Smooth muscle cell (in vitro differentiated cells): ENCODE measurements around the gene IL5RA. TPM values are rescaled to one million over a fixed set of nuclear protein-coding genes. Genes with fewer than 3 reads are reported as not detected.

Experiments
- DNase-seq: peaks from one replicate; lab custom pipeline; 2025; ENCODE audit not compliant: unreplicated experiment; lab: John Stamatoyannopoulos, UW
- H2AFZ ChIP-seq: fragments of 200-600 bp; sonication (generic); 2 replicates; pipeline ENCODE4 v1.6.0; 2016; ENCODE audit warnings: antibody characterized with exemption, low read depth, mild to moderate bottlenecking
- H3F3A ChIP-seq: fragments of 200-600 bp; sonication (generic); 2 replicates; pipeline ENCODE4 v1.6.0; 2017; ENCODE audit warnings: antibody characterized with exemption, low read depth
- H3K27ac ChIP-seq: fragments of 200-600 bp; sonication (generic); 2 replicates; pipeline ENCODE4 v1.5.1; 2016; ENCODE audit warnings: low read depth, mild to moderate bottlenecking
- H3K27me3 ChIP-seq: fragments of 200-600 bp; sonication (generic); 2 replicates; pipeline ENCODE4 v1.6.1; 2016; ENCODE audit warnings: low read depth, mild to moderate bottlenecking
- H3K36me3 ChIP-seq: fragments of 200-600 bp; sonication (generic); 2 replicates; pipeline ENCODE4 v1.5.1; 2016; ENCODE audit warnings: low read depth
- H3K4me1 ChIP-seq: fragments of 200-600 bp; sonication (generic); 2 replicates; pipeline ENCODE4 v1.5.1; 2016; ENCODE audit warnings: low read depth
- H3K4me2 ChIP-seq: fragments of 200-600 bp; sonication (generic); 2 replicates; pipeline ENCODE4 v1.6.0; 2016; ENCODE audit warnings: mild to moderate bottlenecking
- H3K4me3 ChIP-seq: fragments of 200-600 bp; sonication (generic); 2 replicates; pipeline ENCODE4 v1.5.1; 2016; ENCODE audit warnings: mild to moderate bottlenecking
- H3K79me2 ChIP-seq: fragments of 200-600 bp; sonication (generic); 2 replicates; pipeline ENCODE4 v1.6.0; 2016; ENCODE audit warnings: low read depth, mild to moderate bottlenecking
- H3K9ac ChIP-seq: fragments of 200-600 bp; sonication (generic); 2 replicates; pipeline ENCODE4 v1.6.0; 2016; ENCODE audit warnings: low read depth
- H3K9me3 ChIP-seq: fragments of 200-600 bp; sonication (generic); replicated peaks from 2 replicates; pipeline ENCODE4 v1.5.1; 2016; ENCODE audit warnings: low read depth
- H4K20me1 ChIP-seq: fragments of 200-600 bp; sonication (generic); 2 replicates; pipeline ENCODE4 v1.6.0; 2016; ENCODE audit warnings: low read depth
- WGBS: methylation state at CpG from one replicate; pipeline ENCODE4 v1.1.7; 2016; ENCODE audit warnings: low lambda C conversion rate; 5-methylcytosine and 5-hydroxymethylcytosine counted together
- polyA plus RNA-seq: library from polyadenylated mRNA; unstranded; fragments of >200 nt; fragmentation: Nextera tagmentation; extraction: Ambion mirVana; gene quantifications from 2 replicates; pipeline ENCODE4 v1.2.1, GENCODE V29; 2016
- total RNA-seq: library from RNA; depleted of rRNA; stranded (reverse); fragments of >200 nt; gene quantifications from 2 replicates; pipeline ENCODE4 v1.2.3, GENCODE V29; 2014
- TF ChIP-seq, protein P1 (sequence below): fragments of 200-600 bp; sonication (generic); IDR thresholded peaks from 2 replicates; pipeline ENCODE4 v1.5.1; 2017; ENCODE audit warnings: borderline replicate concordance, mild to moderate bottlenecking, antibody characterized with exemption; ENCODE audit not compliant: insufficient read depth, poor library complexity, severe bottlenecking

The IL5RA gene
- total and polyA plus RNA-seq, 2 experiments from 2014 or later, result 0.14 TPM; not detected in 1

DNA sequence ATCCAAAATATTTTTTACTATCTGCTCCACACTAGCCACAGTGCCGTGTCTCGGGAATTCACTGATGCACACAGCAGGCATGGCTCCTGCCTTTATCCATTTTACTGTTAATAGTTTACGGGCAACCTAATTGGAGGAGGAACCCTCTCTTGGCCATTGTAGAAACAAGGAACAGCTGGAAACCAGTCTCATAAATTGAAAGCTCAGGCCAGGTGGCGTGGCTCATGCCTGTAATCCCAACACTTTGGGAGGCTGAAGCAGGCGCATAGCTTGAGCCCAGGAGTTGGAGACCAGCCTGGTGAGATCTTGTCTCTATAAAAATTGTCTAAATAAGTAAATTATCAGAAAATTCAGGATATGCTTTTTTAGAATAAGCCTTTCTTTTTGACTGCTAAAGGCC lies 39.0 kb downstream of the IL5RA start:
- 83% methylated on average over 5 of the region's 5 CpGs for WGBS
- TF ChIP-seq, protein P1, sequence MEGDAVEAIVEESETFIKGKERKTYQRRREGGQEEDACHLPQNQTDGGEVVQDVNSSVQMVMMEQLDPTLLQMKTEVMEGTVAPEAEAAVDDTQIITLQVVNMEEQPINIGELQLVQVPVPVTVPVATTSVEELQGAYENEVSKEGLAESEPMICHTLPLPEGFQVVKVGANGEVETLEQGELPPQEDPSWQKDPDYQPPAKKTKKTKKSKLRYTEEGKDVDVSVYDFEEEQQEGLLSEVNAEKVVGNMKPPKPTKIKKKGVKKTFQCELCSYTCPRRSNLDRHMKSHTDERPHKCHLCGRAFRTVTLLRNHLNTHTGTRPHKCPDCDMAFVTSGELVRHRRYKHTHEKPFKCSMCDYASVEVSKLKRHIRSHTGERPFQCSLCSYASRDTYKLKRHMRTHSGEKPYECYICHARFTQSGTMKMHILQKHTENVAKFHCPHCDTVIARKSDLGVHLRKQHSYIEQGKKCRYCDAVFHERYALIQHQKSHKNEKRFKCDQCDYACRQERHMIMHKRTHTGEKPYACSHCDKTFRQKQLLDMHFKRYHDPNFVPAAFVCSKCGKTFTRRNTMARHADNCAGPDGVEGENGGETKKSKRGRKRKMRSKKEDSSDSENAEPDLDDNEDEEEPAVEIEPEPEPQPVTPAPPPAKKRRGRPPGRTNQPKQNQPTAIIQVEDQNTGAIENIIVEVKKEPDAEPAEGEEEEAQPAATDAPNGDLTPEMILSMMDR, result no peak

DNA sequence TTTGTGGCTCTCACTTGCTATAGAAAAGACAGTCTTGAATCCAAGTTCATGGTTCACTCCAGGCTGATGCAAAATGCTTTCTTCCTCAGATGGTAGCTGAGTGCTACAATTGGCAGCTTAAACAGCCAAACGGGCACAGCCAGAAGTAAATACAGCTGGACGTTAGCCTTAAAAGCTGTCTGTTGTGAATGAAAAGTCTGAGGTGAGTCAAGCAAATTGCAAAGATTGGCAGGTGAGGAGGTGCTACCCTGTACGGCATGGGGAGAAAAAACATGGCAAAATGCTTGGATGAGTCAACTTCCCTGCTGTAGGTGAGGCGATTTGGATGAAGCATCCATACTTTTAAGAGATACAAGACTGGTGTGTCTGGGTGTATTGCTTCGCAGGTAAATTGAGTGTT lies 40.5 kb downstream of the IL5RA start:
- no peak overlapping the region for H2AFZ ChIP-seq
- WGBS, result 86% methylated on average over 5 of the region's 5 CpGs
- H3K36me3 ChIP-seq, result no peaks in the 10 kb centered on the region
- TF ChIP-seq, protein P1, result no peak
- H3K27ac ChIP-seq, result no peak overlapping the region
- H3K4me3 ChIP-seq, result no peak overlapping the region
- no peaks in the 10 kb centered on the region for H3K79me2 ChIP-seq
- H3K27me3 ChIP-seq, result no peaks in the 10 kb centered on the region
- H3F3A ChIP-seq, result no peaks in the 10 kb centered on the region
- no peak overlapping the region for H3K4me2 ChIP-seq
- no peak for DNase-seq
- no peaks in the 10 kb centered on the region for H3K9me3 ChIP-seq
- no peaks in the 10 kb centered on the region for H4K20me1 ChIP-seq
- no peak overlapping the region for H3K9ac ChIP-seq
- no peaks in the 10 kb centered on the region for H3K4me1 ChIP-seq

More for the DNA sequence above, 39.0 kb downstream of the IL5RA start:
- no peaks in the 10 kb centered on the region for H3F3A ChIP-seq
- no peak overlapping the region for H3K9ac ChIP-seq
- no peaks in the 10 kb centered on the region for H3K79me2 ChIP-seq
- DNase-seq, result no peak
- H3K4me3 ChIP-seq, result no peak overlapping the region
- H4K20me1 ChIP-seq, result no peaks in the 10 kb centered on the region
- no peak overlapping the region for H3K4me2 ChIP-seq
- no peak overlapping the region for H3K27ac ChIP-seq
- H3K36me3 ChIP-seq, result no peaks in the 10 kb centered on the region
- H3K27me3 ChIP-seq, result no peaks in the 10 kb centered on the region
- H3K9me3 ChIP-seq, result no peaks in the 10 kb centered on the region
- no peaks in the 10 kb centered on the region for H3K4me1 ChIP-seq
- no peak overlapping the region for H2AFZ ChIP-seq

DNA sequence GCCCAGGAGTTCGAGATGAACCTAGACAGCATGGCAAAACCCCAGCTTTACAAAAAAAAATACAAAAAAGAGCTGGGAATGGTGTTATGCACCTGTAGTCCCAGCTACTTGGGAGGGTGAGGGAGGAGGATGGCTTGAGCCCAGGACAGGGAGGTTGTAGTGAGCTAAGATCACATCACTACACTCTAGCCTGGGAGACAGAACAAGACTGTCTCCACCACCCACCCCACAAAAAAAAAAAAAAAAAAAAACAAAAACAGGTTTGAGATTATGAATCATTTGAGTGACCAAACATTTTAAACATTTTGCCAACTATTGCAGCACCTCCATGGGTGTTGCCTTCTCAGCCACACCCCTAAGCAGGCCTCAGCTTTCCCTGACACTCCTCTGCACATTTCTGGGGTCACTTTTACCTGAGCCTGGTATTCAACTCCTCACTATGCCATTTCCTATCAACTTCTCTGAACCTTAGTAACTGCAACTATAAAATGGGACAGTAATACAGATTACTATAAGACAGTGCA lies 41.8 kb downstream of the IL5RA start:
- no peak overlapping the region for H3K4me3 ChIP-seq
- H2AFZ ChIP-seq, result no peak overlapping the region
- no peaks in the 10 kb centered on the region for H3K4me1 ChIP-seq
- no peaks in the 10 kb centered on the region for H3K27me3 ChIP-seq
- TF ChIP-seq, protein P1, result no peak
- WGBS, result 92% methylated on average over 1 of the region's 1 CpG
- H3K9me3 ChIP-seq, result no peaks in the 10 kb centered on the region
- no peak overlapping the region for H3K27ac ChIP-seq
- H3K4me2 ChIP-seq, result no peak overlapping the region
- H3K79me2 ChIP-seq, result no peaks in the 10 kb centered on the region
- H3K36me3 ChIP-seq, result no peaks in the 10 kb centered on the region
- H3F3A ChIP-seq, result no peaks in the 10 kb centered on the region
- no peak overlapping the region for H3K9ac ChIP-seq
- H4K20me1 ChIP-seq, result no peaks in the 10 kb centered on the region
- DNase-seq, result no peak

DNA sequence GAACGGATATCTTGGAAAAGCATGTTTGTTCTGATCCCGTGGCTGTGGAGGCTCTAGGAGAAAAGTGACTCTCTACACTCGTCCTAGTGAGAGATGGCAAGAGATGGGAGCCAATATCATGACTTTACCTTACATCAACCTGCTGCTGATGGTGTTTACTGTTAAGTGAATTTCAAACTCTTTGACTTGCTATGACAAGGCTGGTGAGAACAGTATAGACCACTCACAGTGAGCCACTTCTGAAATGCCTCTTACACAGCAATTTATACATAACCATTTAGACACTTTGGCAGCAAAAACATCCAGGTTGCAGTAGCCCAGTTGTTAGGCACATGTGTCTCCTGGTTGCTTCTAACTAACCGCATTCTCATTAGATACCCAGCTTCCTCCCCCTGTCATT lies 43.3 kb downstream of the IL5RA start:
- no peaks in the 10 kb centered on the region for H3K27me3 ChIP-seq
- no peaks in the 10 kb centered on the region for H3K36me3 ChIP-seq
- H3F3A ChIP-seq, result no peaks in the 10 kb centered on the region
- no peak overlapping the region for H3K4me2 ChIP-seq
- H3K4me3 ChIP-seq, result no peak overlapping the region
- H3K27ac ChIP-seq, result no peak overlapping the region
- no peaks in the 10 kb centered on the region for H3K9me3 ChIP-seq
- TF ChIP-seq, protein P1, result no peak
- H3K79me2 ChIP-seq, result no peaks in the 10 kb centered on the region
- WGBS, result 96% methylated on average over 4 of the region's 4 CpGs
- DNase-seq, result no peak
- no peak overlapping the region for H3K9ac ChIP-seq
- H4K20me1 ChIP-seq, result no peaks in the 10 kb centered on the region
- no peak overlapping the region for H2AFZ ChIP-seq
- H3K4me1 ChIP-seq, result no peaks in the 10 kb centered on the region
